B cell (primary cell): ENCODE results near the gene PAK4.

Experiments used
- EZH2 ChIP-seq: IDR thresholded peaks from 2 replicates; pipeline ENCODE4 v1.6.1; 2012; ENCODE audit warnings: borderline replicate concordance, low read depth, mild to moderate bottlenecking, moderate library complexity, low read length; ENCODE audit not compliant: insufficient read depth, poor library complexity, severe bottlenecking
- TF ChIP-seq, protein P1 (sequence below): fragments of 200-600 bp; IDR thresholded peaks from one replicate; pipeline ENCODE4 v1.8.0; 2022; ENCODE audit warnings: antibody characterized with exemption, mild to moderate bottlenecking

DNA sequence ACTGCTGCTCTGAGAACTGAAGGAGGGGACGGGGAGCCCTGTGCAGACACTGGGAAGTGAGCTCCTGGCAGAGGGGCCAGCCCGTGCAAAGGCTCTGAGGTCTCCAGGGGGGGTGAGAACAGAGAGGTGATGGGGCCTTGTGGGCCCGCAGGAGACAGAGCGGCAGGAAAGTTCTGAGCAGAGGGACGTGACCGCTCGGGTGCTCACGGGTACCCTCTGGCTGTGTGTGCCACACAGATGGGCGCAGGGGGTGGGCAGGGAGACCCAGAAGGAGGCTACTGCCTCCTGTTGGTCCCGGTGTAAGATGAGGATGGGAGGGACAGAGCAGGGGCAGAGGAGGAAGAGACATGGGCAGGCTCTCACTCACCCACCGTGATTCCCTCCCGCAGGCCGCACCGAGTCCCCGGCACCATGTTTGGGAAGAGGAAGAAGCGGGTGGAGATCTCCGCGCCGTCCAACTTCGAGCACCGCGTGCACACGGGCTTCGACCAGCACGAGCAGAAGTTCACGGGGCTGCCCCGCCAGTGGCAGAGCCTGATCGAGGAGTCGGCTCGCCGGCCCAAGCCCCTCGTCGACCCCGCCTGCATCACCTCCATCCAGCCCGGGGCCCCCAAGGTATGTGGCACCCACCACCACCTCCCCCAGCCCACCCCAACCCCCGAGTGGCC, 43.7 kb downstream of the PAK4 start:
- TF ChIP-seq, protein P1, sequence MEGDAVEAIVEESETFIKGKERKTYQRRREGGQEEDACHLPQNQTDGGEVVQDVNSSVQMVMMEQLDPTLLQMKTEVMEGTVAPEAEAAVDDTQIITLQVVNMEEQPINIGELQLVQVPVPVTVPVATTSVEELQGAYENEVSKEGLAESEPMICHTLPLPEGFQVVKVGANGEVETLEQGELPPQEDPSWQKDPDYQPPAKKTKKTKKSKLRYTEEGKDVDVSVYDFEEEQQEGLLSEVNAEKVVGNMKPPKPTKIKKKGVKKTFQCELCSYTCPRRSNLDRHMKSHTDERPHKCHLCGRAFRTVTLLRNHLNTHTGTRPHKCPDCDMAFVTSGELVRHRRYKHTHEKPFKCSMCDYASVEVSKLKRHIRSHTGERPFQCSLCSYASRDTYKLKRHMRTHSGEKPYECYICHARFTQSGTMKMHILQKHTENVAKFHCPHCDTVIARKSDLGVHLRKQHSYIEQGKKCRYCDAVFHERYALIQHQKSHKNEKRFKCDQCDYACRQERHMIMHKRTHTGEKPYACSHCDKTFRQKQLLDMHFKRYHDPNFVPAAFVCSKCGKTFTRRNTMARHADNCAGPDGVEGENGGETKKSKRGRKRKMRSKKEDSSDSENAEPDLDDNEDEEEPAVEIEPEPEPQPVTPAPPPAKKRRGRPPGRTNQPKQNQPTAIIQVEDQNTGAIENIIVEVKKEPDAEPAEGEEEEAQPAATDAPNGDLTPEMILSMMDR: no peak
- no peak for TF ChIP-seq EZH2
